ENCODE measurements around the gene TSPAN15. TPM values are rescaled to one million over a fixed set of nuclear protein-coding genes. Genes with fewer than 3 reads are reported as not detected.
"Not testable (repeated sequence)": the region's sequence is repeated elsewhere in the genome, so short reads cannot be mapped to it uniquely, and the experiment has no call there.

The TSPAN15 gene
- total RNA-seq, 1 donor from 2014 or later = 103 TPM

DNA sequence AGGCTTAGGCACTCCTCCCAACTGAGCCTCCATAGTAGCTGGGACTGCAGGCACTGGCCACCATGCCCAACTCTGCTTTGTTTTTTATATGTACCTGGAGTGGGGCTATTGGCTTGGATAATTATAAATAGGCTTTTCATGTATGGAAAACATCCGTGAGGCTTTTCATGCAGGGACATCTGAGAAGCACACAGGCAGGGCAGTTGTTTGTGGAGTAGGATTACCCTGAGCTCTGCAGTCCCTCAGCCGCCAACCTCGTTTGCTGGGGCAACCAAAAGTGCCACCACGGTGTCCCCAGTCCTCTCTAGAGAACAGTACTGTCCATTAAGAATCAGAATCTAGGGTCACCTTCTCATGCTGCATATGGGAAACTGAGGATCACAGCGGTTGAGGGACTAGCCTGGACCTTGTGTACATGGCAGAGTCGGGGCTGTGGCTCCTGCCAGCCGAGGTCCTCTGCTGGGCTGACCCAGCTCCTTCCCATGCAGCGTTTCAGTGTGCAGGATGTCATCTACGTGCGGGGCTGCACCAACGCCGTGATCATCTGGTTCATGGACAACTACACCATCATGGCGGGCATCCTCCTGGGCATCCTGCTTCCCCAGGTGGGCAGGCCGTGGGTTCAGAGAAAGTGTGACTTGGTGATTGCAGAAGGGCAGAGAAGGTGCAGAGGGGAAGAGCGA lies 54.5 kb downstream of the TSPAN15 start:
- ATAC-seq (no peak), DNase-seq (ENCODE audit: low spot score) (no peak)
- intact Hi-C loops (cut with DNase I) = loop anchor here (5.0 kb wide), 1 partner anchor 78 kb away; no protein-coding TSS in a partner anchor

DNA sequence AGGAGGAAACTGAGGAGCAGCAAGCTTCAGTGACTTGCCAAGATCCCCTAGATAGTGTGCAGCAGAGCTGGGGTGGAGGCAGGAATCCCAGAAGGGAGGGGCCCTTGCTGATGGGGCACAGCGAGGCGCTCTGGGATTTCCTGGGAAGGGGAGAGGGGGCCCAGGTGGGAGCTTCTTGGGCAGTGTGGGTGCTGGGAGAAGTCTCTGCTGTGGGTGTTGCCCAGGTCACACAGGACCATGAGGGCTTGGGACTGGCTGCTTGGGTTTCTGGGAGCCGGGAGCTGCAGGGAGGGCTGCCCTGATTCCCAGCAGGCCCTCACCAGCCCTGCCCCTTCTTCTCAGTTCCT lies 55.2 kb downstream of the TSPAN15 start:
- ATAC-seq (no peak), DNase-seq (ENCODE audit: low spot score) (no peak)
- intact Hi-C loops (cut with DNase I) = loop anchor here (5.0 kb wide), 1 partner anchor 79 kb away; no protein-coding TSS in a partner anchor

DNA sequence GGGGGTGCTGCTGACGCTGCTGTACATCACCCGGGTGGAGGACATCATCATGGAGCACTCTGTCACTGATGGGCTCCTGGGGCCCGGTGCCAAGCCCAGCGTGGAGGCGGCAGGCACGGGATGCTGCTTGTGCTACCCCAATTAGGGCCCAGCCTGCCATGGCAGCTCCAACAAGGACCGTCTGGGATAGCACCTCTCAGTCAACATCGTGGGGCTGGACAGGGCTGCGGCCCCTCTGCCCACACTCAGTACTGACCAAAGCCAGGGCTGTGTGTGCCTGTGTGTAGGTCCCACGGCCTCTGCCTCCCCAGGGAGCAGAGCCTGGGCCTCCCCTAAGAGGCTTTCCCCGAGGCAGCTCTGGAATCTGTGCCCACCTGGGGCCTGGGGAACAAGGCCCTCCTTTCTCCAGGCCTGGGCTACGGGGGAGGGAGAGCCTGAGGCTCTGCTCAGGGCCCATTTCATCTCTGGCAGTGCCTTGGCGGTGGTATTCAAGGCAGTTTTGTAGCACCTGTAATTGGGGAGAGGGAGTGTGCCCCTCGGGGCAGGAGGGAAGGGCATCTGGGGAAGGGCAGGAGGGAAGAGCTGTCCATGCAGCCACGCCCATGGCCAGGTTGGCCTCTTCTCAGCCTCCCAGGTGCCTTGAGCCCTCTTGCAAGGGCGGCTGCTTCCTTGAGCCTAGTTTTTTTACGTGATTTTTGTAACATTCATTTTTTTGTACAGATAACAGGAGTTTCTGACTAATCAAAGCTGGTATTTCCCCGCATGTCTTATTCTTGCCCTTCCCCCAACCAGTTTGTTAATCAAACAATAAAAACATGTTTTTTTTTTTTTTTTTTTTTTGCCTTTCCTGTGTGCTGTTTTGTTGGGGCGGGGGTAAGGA lies 55.8 kb downstream of the TSPAN15 start:
- intact Hi-C loops (cut with DNase I) = loop anchor here (5.0 kb wide), 1 partner anchor 80 kb away; no protein-coding TSS in a partner anchor
- no peak for DNase-seq (ENCODE audit: low spot score)
- peak; percentile 29 for ATAC-seq

DNA sequence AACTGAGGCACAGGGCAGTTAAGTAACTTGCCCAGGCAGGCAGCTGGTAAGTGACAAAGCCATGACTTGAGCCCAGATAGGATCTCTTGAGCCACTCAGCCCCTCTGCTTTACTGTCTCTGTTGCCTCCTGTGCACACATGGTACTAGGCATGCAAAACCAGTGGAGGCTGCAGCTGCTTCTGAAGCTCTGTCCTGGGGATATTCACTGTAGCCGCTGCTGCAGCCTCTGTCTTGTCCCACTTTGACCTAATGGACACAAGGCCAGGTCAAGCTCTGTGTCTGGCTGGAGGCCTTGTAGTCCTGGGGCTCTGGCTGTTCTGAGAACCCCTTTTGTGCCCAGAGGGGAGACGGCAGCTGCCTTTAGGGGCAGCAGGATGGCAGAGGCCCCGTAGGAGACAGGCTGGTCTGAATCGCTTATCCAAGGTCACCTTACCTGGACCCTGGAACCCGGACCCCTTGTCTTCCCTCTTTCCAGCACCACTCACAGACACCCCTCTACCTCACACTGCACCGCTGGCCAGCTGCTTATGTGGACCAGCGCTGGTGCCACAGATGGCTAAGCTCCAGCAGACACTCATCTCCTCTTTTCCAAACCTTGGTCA lies 57.6 kb downstream of the TSPAN15 start:
- intact Hi-C loops (cut with DNase I) = loop anchor here (5.0 kb wide), 1 partner anchor 82 kb away; no protein-coding TSS in a partner anchor
- DNase-seq (ENCODE audit: low spot score) = no peak
- ATAC-seq = no peak

DNA sequence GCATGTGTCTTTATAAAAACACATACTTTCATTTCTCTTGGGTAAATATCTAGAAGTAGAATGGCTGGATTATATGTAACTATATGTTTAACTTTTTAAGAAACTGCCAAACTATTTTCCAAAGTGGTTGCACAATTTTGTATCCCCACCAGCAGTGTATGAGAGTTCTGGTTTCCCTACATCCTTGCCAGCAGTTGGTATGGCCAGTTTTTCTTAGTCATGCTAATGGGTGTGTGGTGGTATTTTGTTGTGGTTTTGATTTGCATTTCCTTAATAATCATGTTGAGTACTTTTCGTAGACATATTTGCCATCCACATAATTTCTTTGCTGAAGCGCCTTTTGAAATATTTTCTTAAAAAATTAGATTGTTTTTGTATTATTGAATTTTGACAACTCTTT lies 61.6 kb downstream of the TSPAN15 start:
- no peak for ATAC-seq
- DNase-seq (ENCODE audit: low spot score) = no peak
- intact Hi-C loops (cut with DNase I) = no loop called here

DNA sequence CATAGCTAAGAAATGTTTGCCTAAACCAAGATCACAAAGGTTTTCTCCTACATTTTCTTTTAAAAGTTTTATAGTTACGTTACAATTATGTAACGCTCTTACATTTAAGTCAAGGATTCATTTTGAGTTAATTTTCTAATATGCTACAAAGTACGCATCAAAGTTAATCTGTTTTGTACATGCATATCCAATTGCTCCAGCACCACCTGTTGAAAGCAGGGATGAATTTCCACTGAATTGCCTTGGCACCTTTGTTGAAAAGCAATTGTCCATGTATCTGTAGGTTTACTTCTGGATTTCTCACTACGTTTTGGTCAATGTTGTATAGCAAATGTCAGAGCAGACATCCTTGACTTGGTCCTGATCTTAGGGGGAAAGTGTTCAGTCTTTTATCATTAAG lies 62.4 kb downstream of the TSPAN15 start:
- DNase-seq (ENCODE audit: low spot score) = no peak
- intact Hi-C loops (cut with DNase I) = no loop called here
- no peak for ATAC-seq

DNA sequence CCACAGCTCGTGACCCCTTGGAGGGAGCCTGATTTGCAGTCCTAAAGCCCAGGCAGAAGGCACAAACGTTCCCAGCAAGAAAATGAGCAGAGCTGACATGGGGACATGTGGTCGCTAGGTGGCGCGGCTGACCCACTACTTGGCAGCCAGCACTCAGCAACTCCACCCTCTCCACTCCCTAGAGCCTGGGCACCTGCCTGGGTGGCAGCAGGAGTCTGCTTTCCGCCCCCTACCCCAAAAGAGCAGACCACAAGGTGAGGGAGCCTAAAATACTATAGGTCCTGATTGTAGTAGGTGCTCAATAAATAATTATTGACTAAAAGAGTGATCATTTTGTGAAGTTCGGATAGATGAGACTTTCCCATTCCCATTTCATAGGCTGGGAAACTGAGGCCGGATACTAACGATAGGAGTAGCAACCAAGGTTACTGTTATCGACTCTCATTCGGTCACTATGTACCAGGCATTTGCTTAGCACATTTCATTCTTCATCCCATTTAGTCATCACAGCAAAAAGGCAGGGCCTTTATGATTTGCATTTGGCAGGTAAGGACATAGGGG lies 64.5 kb downstream of the TSPAN15 start:
- intact Hi-C loops (cut with DNase I) = loop anchor here (5.0 kb wide), 1 partner anchor 127 kb away; no protein-coding TSS in a partner anchor
- DNase-seq (ENCODE audit: low spot score) = peak; percentile 78
- ATAC-seq = peak; percentile 56

DNA sequence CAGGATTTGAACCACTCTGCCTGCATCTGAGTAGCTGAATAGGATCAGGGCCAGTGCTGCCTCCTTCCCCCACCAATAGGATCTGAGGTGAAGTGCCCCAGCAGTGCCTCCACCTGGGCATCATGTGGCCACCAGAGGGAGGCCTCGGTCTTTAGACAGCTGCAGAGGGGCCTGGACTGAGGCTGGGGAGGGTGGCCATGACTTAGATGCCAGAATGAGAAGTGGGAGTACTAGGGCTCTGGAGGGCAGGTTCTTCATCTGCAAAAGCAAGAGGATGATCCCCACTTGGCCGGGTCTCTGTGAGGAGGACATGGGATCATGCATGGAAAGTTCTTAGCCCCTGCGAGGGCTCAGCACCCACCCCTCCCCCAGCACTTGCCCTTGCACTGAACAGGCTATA lies 65.1 kb downstream of the TSPAN15 start:
- intact Hi-C loops (cut with DNase I) = loop anchor here (5.0 kb wide), 1 partner anchor 126 kb away; no protein-coding TSS in a partner anchor
- DNase-seq (ENCODE audit: low spot score) (no peak), ATAC-seq (no peak)

DNA sequence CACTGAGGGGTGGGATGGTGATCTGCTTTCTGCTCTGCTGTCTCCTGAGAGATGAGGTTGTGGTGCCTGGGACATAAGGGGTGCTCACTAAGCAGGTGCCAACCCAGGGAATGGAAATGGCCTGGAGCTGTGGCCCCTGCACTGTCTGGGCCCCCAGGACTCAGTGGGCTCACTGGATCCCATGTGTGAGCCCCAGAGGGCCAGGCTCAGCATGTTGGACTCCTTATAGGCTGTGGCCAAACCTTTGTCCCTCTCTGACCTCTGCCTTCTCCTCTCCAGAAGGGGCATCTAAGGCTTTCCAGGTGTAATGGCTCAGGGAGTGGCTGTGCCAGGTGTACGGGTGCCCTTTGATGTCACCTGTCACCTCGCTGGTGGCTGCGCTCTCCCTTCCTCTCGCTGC lies 65.5 kb downstream of the TSPAN15 start:
- intact Hi-C loops (cut with DNase I) = loop anchor here (5.0 kb wide), 1 partner anchor 126 kb away; no protein-coding TSS in a partner anchor
- no peak for DNase-seq (ENCODE audit: low spot score)
- ATAC-seq = no peak

DNA sequence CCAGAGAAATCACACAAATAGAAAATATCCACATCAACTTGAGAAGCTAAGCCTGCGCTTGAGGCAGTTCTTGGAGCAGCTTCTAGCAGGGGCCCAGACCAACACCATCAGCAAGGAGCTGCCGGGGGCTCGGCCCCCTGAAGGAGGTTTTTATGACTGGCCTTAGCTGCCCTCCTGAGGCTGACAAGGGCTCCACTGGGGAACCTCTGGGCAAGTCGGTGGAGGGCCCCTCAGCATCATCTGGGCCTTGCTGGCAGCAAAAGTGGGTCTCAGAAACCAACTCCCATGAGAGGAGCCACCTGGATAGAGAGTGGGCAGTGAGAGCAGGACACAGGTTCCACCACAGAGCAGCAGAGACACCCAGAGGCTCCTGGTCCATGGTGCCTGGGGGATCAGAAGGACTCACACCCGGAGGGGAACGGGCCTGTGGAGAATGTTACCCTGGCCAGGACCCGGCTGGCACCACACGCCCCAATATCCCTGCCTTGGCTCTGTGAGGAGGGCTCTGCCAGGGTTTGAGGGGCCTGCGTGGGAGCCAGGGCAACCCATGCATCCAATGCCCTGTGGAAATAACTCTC lies 66.1 kb downstream of the TSPAN15 start:
- intact Hi-C loops (cut with DNase I) = loop anchor here (5.0 kb wide), 1 partner anchor 125 kb away; no protein-coding TSS in a partner anchor
- DNase-seq (ENCODE audit: low spot score) (no peak), ATAC-seq (no peak)

DNA sequence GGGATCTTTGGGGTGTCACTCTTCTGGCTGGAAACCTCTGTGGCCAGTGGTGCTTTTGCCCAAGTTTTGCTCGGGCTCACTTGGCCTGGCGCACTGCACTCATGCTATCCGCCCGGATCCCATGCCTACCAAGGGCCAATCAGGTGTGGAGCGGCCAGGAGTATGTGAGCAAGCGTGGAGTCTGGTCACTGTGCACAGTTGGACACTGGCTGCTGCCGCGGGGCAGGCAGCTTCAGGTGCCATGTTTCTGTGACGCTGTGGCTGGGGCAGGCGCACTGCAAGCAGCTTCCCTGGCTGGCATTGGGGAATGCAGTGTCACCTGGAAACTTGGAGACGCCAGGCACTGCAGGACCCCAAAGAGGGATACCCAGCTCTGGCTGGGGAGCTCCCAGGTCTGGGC lies 76.7 kb downstream of the TSPAN15 start:
- intact Hi-C loops (cut with DNase I) = no loop called here
- DNase-seq (ENCODE audit: low spot score) (no peak), ATAC-seq (no peak)

DNA sequence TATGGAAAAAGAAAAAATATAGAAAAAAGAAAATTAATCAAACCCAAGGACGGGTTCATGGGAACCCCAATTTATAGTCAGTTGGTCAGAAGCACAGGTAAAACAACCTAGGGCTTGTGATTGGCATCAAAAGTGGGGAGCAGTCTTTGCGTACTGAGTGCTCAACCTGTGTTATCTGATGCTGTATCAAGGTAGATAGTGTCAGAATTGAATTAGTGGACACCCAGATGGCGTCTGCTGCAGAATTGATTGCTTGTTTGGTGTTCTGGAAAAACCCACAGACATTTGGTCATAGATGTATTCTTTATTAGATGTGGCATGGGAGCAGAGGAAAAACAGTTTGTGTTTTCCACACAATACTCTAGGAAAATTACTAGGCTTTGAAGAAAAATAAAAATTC lies 82.4 kb downstream of the TSPAN15 start:
- intact Hi-C loops (cut with DNase I) = no loop called here
- DNase-seq (ENCODE audit: low spot score) (no peak), ATAC-seq (no peak)

DNA sequence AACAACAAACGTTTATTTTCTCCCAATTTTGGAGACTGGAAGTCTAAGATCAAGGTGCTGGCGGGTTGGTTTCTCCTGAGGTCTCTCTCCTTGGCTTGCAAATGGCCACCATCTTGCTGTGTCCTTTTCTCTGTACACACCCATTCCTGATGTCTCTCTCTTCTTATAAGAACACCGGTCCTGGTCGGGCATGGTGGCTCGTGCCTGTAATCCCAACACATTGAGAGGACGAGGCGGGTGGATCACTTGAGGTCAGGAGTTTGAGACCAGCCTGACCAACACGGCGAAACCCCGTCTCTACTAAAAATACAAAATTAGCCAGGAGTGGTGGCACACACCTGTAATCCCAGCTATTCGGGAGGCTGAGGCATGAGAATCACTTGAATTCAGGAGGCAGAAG lies 85.3 kb downstream of the TSPAN15 start:
- DNase-seq (ENCODE audit: low spot score); ATAC-seq; intact Hi-C loops (cut with DNase I): not testable (repeated sequence)

DNA sequence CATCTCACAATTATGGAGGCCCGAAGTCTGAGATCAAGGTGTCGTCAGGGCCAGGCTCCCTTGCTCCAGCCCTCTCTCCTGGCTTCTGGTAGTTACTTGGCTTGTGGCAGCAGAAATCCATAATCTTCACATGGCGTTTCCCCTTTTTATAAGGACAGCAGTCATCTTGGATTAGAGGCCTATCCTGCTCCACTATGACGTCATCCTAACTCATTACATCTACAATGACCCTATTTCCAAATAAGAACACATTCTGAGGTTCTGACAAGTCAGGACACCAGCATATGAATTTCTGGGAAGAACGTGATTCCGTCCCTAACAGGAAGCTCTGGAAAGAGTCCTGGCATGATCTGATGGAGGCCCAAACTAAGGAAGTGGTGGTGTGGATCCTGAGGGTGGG lies 86.2 kb downstream of the TSPAN15 start:
- ATAC-seq (no peak), DNase-seq (ENCODE audit: low spot score) (no peak)
- intact Hi-C loops (cut with DNase I) = no loop called here

DNA sequence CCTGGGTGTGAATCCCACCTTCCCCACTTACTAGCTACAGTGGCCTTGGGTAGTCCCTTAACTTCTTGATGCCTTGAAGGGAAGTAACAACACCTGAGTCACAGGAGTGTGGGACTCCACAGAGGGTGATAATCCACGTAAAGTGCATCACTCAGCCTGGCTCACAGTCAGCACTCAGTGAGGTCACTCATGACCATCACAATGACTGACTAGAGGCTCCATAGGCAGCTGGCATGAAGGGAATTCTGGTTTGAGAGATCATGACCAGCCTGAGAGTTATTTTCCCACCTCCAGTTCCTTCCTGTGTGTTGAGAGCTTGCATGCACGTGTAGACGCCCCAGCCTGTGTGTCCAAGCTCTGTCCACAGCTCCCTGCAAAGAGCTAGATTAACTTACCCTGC lies 87.2 kb downstream of the TSPAN15 start:
- intact Hi-C loops (cut with DNase I) = no loop called here
- no peak for ATAC-seq
- no peak for DNase-seq (ENCODE audit: low spot score)

DNA sequence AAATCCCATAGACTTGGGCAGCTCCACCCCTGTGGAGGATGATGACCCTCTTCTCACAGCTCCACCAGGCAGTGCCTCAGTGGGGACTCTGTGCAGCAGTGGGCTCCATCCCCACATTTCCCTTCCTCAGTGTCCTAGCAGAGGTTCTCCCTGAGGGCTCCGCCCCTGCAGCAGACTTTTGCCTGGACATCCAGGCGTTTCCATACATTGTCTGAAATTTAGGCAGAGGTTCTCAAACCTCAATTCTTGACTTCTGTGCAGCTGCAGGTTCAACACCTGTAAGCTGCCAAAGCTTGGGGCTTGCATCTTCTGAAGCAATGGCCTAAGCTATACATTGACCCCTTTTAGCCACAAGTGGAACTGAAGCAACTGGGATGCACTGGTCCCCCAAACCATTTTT lies 90.2 kb downstream of the TSPAN15 start:
- intact Hi-C loops (cut with DNase I) = no loop called here
- DNase-seq (ENCODE audit: low spot score) (no peak), ATAC-seq (no peak)

DNA sequence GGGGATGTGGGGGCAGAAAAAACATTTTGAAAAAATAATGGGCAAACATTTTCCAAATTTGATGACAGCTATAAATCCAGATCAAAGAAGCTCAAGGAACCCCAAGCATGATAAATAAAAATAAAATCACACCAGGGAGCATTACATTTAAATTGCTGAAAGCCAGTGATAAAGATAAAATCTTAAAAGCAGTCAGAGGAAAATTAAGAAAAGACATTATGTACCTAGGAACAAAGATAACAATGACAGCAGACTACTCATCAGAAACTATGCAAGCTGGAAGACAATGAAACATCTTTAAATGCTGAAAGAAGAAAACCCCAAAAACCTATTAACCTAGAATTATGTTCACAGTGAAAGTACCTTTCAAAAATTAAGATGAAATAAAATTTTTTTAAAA lies 98.7 kb downstream of the TSPAN15 start:
- DNase-seq (ENCODE audit: low spot score) = no peak
- ATAC-seq = no peak
- intact Hi-C loops (cut with DNase I) = no loop called here

DNA sequence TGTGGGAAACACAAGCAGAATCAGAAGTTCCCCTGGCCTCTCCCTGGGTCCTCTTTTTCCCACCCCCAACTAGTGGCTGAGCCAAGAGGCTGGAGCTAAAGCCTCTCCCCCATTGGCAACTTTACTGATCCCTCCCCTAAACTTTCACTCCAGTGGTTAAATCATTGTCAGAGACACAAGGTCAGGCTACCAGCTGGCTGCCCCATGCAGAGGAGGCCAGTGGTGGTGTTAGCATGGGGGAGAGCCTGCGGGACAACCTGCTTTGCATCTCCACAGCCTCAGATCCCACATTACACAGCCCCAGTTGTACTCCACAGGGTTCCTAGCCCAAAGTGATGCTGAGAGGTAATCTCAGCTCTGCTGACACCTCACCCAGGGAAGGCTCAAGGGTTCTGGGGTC lies 101.0 kb downstream of the TSPAN15 start:
- ATAC-seq (no peak), DNase-seq (ENCODE audit: low spot score) (no peak)
- intact Hi-C loops (cut with DNase I) = no loop called here

DNA sequence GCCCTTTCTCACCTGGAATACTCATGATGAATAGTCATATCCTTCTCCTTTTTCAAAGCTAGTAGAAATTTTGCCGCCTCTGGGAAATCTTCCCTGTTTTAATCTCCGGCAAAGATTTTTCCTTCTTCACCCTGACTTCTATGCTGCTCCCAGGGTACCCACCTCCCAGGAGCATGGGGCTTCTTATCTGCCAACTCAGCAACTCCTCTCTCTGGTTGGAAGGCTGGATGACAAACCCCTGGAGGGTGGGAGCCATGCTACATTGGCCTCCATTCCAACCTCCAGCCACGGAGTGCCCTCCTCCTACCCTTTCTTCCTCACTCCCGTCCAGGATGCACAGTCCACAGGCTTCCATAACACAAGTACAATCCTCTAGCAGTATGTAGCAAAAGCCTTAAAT lies 102.1 kb downstream of the TSPAN15 start:
- ATAC-seq (no peak), DNase-seq (ENCODE audit: low spot score) (no peak)
- intact Hi-C loops (cut with DNase I) = no loop called here
